H1 (cell line): Measurements from ENCODE around the gene OSBPL6. TPM values are rescaled to one million over a fixed set of nuclear protein-coding genes. Genes with fewer than 3 reads are reported as not detected.

Source experiments
- SIN3A ChIP-seq, 2 experiments: IDR thresholded peaks in 1 of 2; conservative IDR thresholded peaks in 1 of 2; 2 replicates each; pipeline ENCODE4 v1.6.1; 2011 to 2012; ENCODE audit warnings: low read length in 2 of 2, improper control_type of control experiment in 1 of 2, low read depth in 1 of 2, mild to moderate bottlenecking in 1 of 2
- polyA plus RNA-seq, 7 experiments: library from polyadenylated mRNA; depleted of rRNA in 3 of 7; stranded (reverse) in 5 of 7; unstranded in 2 of 7; fragments of >200 nt in 5 of 7; fragments of 200-250 nt in 2 of 7; gene quantifications; 1 replicate in 5 of 7; 2 replicates in 1 of 7; 4 replicates in 1 of 7; pipeline versions ENCODE4 v1.2.1 to v1.2.3, GENCODE V29; 2011 to 2013; ENCODE audit warnings: missing spikeins in 2 of 7, mixed read lengths in 2 of 7
- total RNA-seq: library from RNA; stranded (reverse); fragmentation: NEBNext Ultra II Directional; extraction: Animal tissue kit (Norgen Biotek cat#: 25700); gene quantifications from 2 replicates; pipeline ENCODE4 v1.2.1, GENCODE V29; 2021
- TF ChIP-seq, protein P1 (sequence below): IDR thresholded peaks from 2 replicates; pipeline ENCODE4 v1.6.1; 2012; ENCODE audit warnings: inconsistent platforms

The OSBPL6 gene
- total and polyA plus RNA-seq, 2 of the 8 experiments (the other 6 are each of a cell fraction or from before 2014, with no cell fraction given), result 1.7 to 5.6 TPM

DNA sequence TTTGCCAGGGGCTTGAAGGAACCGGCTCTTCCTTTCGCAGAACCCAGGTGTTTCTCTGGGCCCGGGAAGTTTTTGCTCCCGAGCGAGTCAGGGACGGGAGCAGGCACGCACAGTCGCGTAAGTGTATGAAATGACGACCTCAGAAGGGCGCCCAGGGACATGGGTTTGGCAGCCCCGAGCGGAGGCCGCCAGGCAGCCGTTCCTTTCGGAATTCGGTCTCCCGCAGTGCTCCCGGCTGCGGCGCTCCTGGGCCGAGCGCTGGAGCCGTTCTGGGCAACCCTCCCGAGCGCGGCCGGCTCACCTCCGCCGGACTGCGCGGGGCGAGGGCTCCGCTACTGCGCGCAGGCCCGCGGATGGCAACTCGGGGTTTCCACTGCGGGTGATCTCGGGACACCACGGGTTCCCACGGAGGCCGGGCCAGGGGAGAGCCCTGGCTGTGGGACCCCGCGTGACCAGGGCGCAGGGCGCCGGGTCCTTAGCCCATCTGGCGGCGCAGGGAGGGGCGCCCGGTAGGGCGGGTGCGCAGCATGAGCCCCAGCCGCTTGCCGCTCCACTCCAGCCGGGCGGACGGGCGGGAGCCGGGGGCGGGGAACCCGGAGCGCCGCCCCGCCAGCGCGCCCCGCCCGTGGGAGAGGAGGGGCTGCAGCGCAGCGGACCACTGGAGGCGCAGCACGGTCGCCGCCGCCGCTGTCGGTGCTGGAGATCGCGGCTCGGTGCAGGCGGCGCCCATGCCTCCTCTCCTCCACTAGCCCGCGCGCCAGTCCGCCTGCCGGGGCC is at the start of gene OSBPL6 (continued):
- TF ChIP-seq, protein P1, sequence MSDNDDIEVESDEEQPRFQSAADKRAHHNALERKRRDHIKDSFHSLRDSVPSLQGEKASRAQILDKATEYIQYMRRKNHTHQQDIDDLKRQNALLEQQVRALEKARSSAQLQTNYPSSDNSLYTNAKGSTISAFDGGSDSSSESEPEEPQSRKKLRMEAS, result peak; percentile 31; the same call in 1 of the 2 replicates
- TF ChIP-seq SIN3A (conservative IDR thresholded peaks at IDR 0.05 in 1 of 2, IDR thresholded peaks at IDR 0.05 in 1 of 2; ENCODE audit: low read depth in 1 of 2, low read length in 2 of 2), result peak in 1 of 2 experiments; percentile 20; a peak in 1 of 4 replicates
